ENCODE results near the gene ZFHX3. TPM values are rescaled to one million over a fixed set of nuclear protein-coding genes. Genes with fewer than 3 reads are reported as not detected.

Gene ZFHX3
- polyA plus RNA-seq, 1 donor (not counting 4 experiments of a cell fraction or from before 2014, with no cell fraction given) = 1.2 TPM

DNA sequence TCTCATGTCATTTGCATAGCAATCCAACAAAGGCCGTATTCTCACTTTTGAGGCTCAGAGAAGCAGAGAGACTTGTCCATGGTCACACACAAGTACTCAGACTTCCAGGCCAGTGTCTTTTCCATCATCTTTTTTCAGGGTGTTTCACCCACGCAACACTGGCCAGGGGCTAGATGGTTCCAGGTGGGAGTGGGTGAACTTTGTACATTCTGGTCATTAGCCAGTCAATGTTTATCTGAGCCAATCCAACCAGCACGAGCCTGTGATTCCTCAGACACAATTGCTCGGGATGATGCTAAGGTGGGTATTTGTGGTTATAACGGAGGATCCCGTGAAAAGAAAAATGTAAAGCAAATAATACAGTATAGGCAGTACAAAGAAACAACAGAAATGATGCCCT, 56.3 kb downstream of the ZFHX3 start:
- Histone ChIP-seq H3K4me3 (ENCODE audit: control insufficient read depth in 2 of 3, extremely low read depth in 1 of 3, insufficient read depth in 2 of 3, low read depth in 1 of 3, low read length in 3 of 3) (no peak overlapping the region), H3K9ac (ENCODE audit: control insufficient read depth, extremely low read depth, insufficient read depth, low read length) (no peak overlapping the region), H3K27ac (ENCODE audit: control insufficient read depth, insufficient read depth, low read length) (no peak overlapping the region), H3K4me1 (ENCODE audit: control insufficient read depth, extremely low read depth, insufficient read depth, low read length) (peaks cover 52% of the 10 kb centered on the region), H3K9me3 (ENCODE audit: control insufficient read depth, low read depth, low read length) (no peaks in the 10 kb centered on the region), H3K4me2 (ENCODE audit: control insufficient read depth, extremely low read depth, insufficient read depth, low read depth, low read length) (peak overlapping the region; percentile 94), H4K20me1 (ENCODE audit: control insufficient read depth, extremely low read depth, insufficient read depth, low read length) (peaks cover under 1% of the 10 kb centered on the region), H3K27me3 (ENCODE audit: control insufficient read depth, extremely low read depth, insufficient read depth, low read length) (no peaks in the 10 kb centered on the region), H3K9me1 (ENCODE audit: control insufficient read depth, extremely low read depth, insufficient read depth, low read length) (peaks cover 2% of the 10 kb centered on the region), H3K79me2 (ENCODE audit: control insufficient read depth, insufficient read depth, low read length) (peaks cover 10% of the 10 kb centered on the region), H2AFZ (ENCODE audit: control insufficient read depth, low read length) (no peak overlapping the region), H3K36me3 (ENCODE audit: control insufficient read depth in 2 of 2, extremely low read depth in 1 of 2, insufficient read depth in 2 of 2, low read length in 2 of 2) (no peaks in the 10 kb centered on the region)
- DNase-seq (ENCODE audit: low read depth, low spot score) (no peak), FAIRE-seq (no peak)
- dilution Hi-C loops (cut with MboI; ENCODE audit: extremely low pct_ligation_motif_present, low sequenced_read_pairs) = no loop called here
- TF ChIP-seq, protein P1, sequence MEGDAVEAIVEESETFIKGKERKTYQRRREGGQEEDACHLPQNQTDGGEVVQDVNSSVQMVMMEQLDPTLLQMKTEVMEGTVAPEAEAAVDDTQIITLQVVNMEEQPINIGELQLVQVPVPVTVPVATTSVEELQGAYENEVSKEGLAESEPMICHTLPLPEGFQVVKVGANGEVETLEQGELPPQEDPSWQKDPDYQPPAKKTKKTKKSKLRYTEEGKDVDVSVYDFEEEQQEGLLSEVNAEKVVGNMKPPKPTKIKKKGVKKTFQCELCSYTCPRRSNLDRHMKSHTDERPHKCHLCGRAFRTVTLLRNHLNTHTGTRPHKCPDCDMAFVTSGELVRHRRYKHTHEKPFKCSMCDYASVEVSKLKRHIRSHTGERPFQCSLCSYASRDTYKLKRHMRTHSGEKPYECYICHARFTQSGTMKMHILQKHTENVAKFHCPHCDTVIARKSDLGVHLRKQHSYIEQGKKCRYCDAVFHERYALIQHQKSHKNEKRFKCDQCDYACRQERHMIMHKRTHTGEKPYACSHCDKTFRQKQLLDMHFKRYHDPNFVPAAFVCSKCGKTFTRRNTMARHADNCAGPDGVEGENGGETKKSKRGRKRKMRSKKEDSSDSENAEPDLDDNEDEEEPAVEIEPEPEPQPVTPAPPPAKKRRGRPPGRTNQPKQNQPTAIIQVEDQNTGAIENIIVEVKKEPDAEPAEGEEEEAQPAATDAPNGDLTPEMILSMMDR (optimal IDR thresholded peaks at IDR 0.05 in 1 of 3, IDR thresholded peaks at IDR 0.05 in 1 of 3, conservative IDR thresholded peaks at IDR 0.05 in 1 of 3; ENCODE audit: extremely low read depth in 1 of 3, insufficient read depth in 2 of 3, low read length in 3 of 3) = no peak
- TF ChIP-seq EZH2 (IDR thresholded peaks at IDR 0.05; ENCODE audit: low read length) = no peak

DNA sequence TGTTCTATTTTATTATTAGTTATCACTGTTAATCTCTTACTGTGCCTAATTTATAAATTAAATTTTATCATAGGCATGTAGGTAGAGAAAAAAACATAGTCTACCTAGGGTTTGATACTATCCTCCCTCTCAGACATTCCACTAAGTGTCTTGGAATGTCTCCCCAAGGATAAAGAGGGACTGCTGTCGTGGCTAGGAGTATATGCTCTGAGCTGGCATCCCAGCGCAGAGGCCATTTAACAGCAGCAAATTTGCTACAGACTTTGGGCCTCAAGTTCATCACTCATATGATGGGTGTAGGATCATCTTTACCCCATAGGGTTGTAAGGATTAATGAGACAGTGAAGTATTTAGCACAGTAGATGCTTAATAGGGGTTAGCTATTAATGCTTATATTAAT, 56.7 kb downstream of the ZFHX3 start:
- DNase-seq (ENCODE audit: low read depth, low spot score) = no peak
- H3K9me1 ChIP-seq (ENCODE audit: control insufficient read depth, extremely low read depth, insufficient read depth, low read length) = peaks cover 2% of the 10 kb centered on the region
- FAIRE-seq = no peak
- peaks cover 52% of the 10 kb centered on the region for H3K4me1 ChIP-seq (ENCODE audit: control insufficient read depth, extremely low read depth, insufficient read depth, low read length)
- peaks cover 13% of the 10 kb centered on the region for H3K79me2 ChIP-seq (ENCODE audit: control insufficient read depth, insufficient read depth, low read length)
- H2AFZ ChIP-seq (ENCODE audit: control insufficient read depth, low read length) = no peak overlapping the region
- H3K4me3 ChIP-seq (ENCODE audit: control insufficient read depth in 2 of 3, extremely low read depth in 1 of 3, insufficient read depth in 2 of 3, low read depth in 1 of 3, low read length in 3 of 3) = no peak overlapping the region
- H3K27ac ChIP-seq (ENCODE audit: control insufficient read depth, insufficient read depth, low read length) = no peak overlapping the region
- no peaks in the 10 kb centered on the region for H3K36me3 ChIP-seq (ENCODE audit: control insufficient read depth in 2 of 2, extremely low read depth in 1 of 2, insufficient read depth in 2 of 2, low read length in 2 of 2)
- H3K9ac ChIP-seq (ENCODE audit: control insufficient read depth, extremely low read depth, insufficient read depth, low read length) = no peak overlapping the region
- H4K20me1 ChIP-seq (ENCODE audit: control insufficient read depth, extremely low read depth, insufficient read depth, low read length) = peaks cover 3% of the 10 kb centered on the region
- no peaks in the 10 kb centered on the region for H3K27me3 ChIP-seq (ENCODE audit: control insufficient read depth, extremely low read depth, insufficient read depth, low read length)
- dilution Hi-C loops (cut with MboI; ENCODE audit: extremely low pct_ligation_motif_present, low sequenced_read_pairs) = no loop called here
- peak overlapping the region; percentile 94 for H3K4me2 ChIP-seq (ENCODE audit: control insufficient read depth, extremely low read depth, insufficient read depth, low read depth, low read length)
- TF ChIP-seq EZH2 (IDR thresholded peaks at IDR 0.05; ENCODE audit: low read length) = no peak
- TF ChIP-seq, protein P1 (optimal IDR thresholded peaks at IDR 0.05 in 1 of 3, IDR thresholded peaks at IDR 0.05 in 1 of 3, conservative IDR thresholded peaks at IDR 0.05 in 1 of 3; ENCODE audit: extremely low read depth in 1 of 3, insufficient read depth in 2 of 3, low read length in 3 of 3) = no peak
- H3K9me3 ChIP-seq (ENCODE audit: control insufficient read depth, low read depth, low read length) = no peaks in the 10 kb centered on the region
